WTC11 (cell line): Measurements from ENCODE around the gene ISL2. TPM values are rescaled to one million over a fixed set of nuclear protein-coding genes. Genes with fewer than 3 reads are reported as not detected.

Experiments used
- ATAC-seq: fragments of 200-7000 bp; cut with Tn5 transposase; 2 replicates; pipeline ENCODE4 v1.10.0; 2021; ENCODE audit warnings: mild to moderate bottlenecking, moderate library complexity
- CTCF ChIA-PET: fragments of 300-600 bp; sonication (Branson Sonifier 250); formaldehyde crosslinking; loops from one replicate; lab custom pipeline; 2021; ENCODE audit warnings: antibody characterized with exemption; lab: Charles Lee
- POLR2A ChIA-PET: fragments of 350-600 bp; sonication (Branson Sonifier 250); formaldehyde crosslinking; loops from one replicate; lab custom pipeline; 2021; ENCODE audit warnings: antibody characterized with exemption; lab: Charles Lee
- DNase-seq: peaks from one replicate; pipeline ENCODE4 v3.0.0; 2021; ENCODE audit warnings: low spot score
- H3K27ac Mint-ChIP-seq: 2 replicates; pipeline ENCODE4 v1.8.0; 2021; ENCODE audit warnings: mixed read lengths
- H3K27me3 Mint-ChIP-seq: 2 replicates; pipeline ENCODE4 v1.8.0; 2021; ENCODE audit warnings: low read depth, mild to moderate bottlenecking, moderate library complexity, mixed read lengths
- H3K36me3 Mint-ChIP-seq: 2 replicates; pipeline ENCODE4 v1.8.0; 2021; ENCODE audit warnings: mixed read lengths
- H3K4me1 Mint-ChIP-seq: 2 replicates; pipeline ENCODE4 v1.8.0; 2022; ENCODE audit warnings: mixed read lengths
- H3K4me3 Mint-ChIP-seq: 2 replicates; pipeline ENCODE4 v1.8.0; 2021; ENCODE audit warnings: mild to moderate bottlenecking, moderate library complexity, mixed read lengths
- H3K9me3 Mint-ChIP-seq: 2 replicates; pipeline ENCODE4 v1.8.0; 2021; ENCODE audit warnings: mixed read lengths
- ETV6 ChIP-seq: sonication (generic); formaldehyde crosslinking; IDR thresholded peaks from 2 replicates; pipeline ENCODE4 v1.8.1; 2022; ENCODE audit warnings: mild to moderate bottlenecking, missing genetic modification reagents
- FOXP1 ChIP-seq: sonication (generic); formaldehyde crosslinking; IDR thresholded peaks from 2 replicates; pipeline ENCODE4 v1.8.0; 2022; ENCODE audit warnings: missing genetic modification reagents, mild to moderate bottlenecking, moderate library complexity, borderline replicate concordance
- KAT7 ChIP-seq: sonication (generic); formaldehyde crosslinking; IDR thresholded peaks from 2 replicates; pipeline ENCODE4 v1.8.1; 2023; ENCODE audit warnings: missing genetic modification reagents, mild to moderate bottlenecking, borderline replicate concordance
- NFYB ChIP-seq: sonication (generic); formaldehyde crosslinking; conservative IDR thresholded peaks from 2 replicates; pipeline ENCODE4 v1.8.0; 2022; ENCODE audit warnings: low read depth, missing genetic modification reagents
- RORB ChIP-seq: fragments of 250-450 bp; sonication (Bioruptor Pico); IDR thresholded peaks from 2 replicates; pipeline ENCODE4 v1.9.0; 2021; ENCODE audit warnings: mild to moderate bottlenecking
- ZBTB21 ChIP-seq: sonication (generic); formaldehyde crosslinking; IDR thresholded peaks from 2 replicates; pipeline ENCODE4 v1.8.1; 2023; ENCODE audit warnings: mild to moderate bottlenecking, missing genetic modification reagents, borderline replicate concordance
- ZNF232 ChIP-seq: sonication (generic); formaldehyde crosslinking; IDR thresholded peaks from 2 replicates; pipeline ENCODE4 v1.8.0; 2022; ENCODE audit warnings: mild to moderate bottlenecking, missing genetic modification reagents
- ZNF317 ChIP-seq: sonication (generic); formaldehyde crosslinking; IDR thresholded peaks from 2 replicates; pipeline ENCODE4 v1.8.1; 2023; ENCODE audit warnings: low read depth, mild to moderate bottlenecking, moderate library complexity, missing genetic modification reagents, borderline replicate concordance
- total RNA-seq: library from RNA; stranded (reverse); gene quantifications from 3 replicates; pipeline ENCODE4 v1.2.3, GENCODE V29; 2021
- TF ChIP-seq, protein P1 (sequence below): sonication (generic); formaldehyde crosslinking; IDR thresholded peaks from 2 replicates; pipeline ENCODE4 v1.8.0; 2023; ENCODE audit warnings: missing genetic modification reagents, mild to moderate bottlenecking, borderline replicate concordance
- TF ChIP-seq, protein P2 (sequence below): sonication (generic); formaldehyde crosslinking; IDR thresholded peaks from 2 replicates; pipeline ENCODE4 v1.8.1; 2023; ENCODE audit warnings: mild to moderate bottlenecking, missing genetic modification reagents
- TF ChIP-seq, protein P3 (sequence below): fragments of 250-450 bp; sonication (Bioruptor Pico); IDR thresholded peaks from 2 replicates; pipeline ENCODE4 v1.9.0; 2021; ENCODE audit warnings: moderate library complexity, mild to moderate bottlenecking, inconsistent platforms, borderline replicate concordance
- TF ChIP-seq, protein P4 (sequence below): sonication (generic); formaldehyde crosslinking; IDR thresholded peaks from 2 replicates; pipeline ENCODE4 v1.8.1; 2023; ENCODE audit warnings: mild to moderate bottlenecking, missing genetic modification reagents
- TF ChIP-seq, protein P5 (sequence below): fragments of 250-450 bp; sonication (Bioruptor Pico); IDR thresholded peaks from 2 replicates; pipeline ENCODE4 v2.1.2; 2022; ENCODE audit warnings: mild to moderate bottlenecking, moderate library complexity
- TF ChIP-seq, protein P6 (sequence below): fragments of 250-450 bp; sonication (Bioruptor Pico); conservative IDR thresholded peaks from 2 replicates; pipeline ENCODE4 v1.9.0; 2021; ENCODE audit warnings: mild to moderate bottlenecking
- TF ChIP-seq, protein P7 (sequence below): sonication (generic); formaldehyde crosslinking; IDR thresholded peaks from 2 replicates; pipeline ENCODE4 v1.8.0; 2022; ENCODE audit warnings: mild to moderate bottlenecking, missing genetic modification reagents
- TF ChIP-seq, protein P8 (sequence below): sonication (generic); formaldehyde crosslinking; IDR thresholded peaks from 2 replicates; pipeline ENCODE4 v1.8.1; 2023; ENCODE audit warnings: mild to moderate bottlenecking, missing genetic modification reagents, moderate library complexity

The ISL2 gene
- total RNA-seq, 1 experiment from 2014 or later = 0.24 TPM

DNA sequence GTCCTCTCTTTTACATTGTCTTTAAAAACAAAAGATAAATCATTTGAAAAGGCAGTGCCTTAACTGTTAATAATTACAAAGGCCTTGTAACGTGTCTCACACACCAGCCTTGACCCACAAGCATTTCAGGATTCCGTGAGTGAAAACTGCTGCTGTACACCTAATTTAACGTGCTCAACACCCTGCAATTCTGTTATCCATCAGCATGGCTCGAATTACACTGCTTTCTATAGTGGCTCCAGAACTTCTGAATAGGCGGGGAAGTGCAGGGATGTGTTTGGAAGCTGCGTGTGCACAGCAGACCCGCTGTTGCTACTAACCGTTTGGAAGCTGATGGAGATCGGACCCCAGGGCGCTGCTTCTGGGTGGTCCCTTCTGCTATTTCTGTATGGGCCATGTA is 15.4 kb upstream of the ISL2 start:
- Mint-ChIP-seq H3K27ac (no peak overlapping the region), H3K9me3 (no peaks in the 10 kb centered on the region), H3K4me1 (no peaks in the 10 kb centered on the region), H3K27me3 (peaks cover 14% of the 10 kb centered on the region), H3K36me3 (no peaks in the 10 kb centered on the region), H3K4me3 (no peak overlapping the region)
- TF ChIP-seq, protein P1, sequence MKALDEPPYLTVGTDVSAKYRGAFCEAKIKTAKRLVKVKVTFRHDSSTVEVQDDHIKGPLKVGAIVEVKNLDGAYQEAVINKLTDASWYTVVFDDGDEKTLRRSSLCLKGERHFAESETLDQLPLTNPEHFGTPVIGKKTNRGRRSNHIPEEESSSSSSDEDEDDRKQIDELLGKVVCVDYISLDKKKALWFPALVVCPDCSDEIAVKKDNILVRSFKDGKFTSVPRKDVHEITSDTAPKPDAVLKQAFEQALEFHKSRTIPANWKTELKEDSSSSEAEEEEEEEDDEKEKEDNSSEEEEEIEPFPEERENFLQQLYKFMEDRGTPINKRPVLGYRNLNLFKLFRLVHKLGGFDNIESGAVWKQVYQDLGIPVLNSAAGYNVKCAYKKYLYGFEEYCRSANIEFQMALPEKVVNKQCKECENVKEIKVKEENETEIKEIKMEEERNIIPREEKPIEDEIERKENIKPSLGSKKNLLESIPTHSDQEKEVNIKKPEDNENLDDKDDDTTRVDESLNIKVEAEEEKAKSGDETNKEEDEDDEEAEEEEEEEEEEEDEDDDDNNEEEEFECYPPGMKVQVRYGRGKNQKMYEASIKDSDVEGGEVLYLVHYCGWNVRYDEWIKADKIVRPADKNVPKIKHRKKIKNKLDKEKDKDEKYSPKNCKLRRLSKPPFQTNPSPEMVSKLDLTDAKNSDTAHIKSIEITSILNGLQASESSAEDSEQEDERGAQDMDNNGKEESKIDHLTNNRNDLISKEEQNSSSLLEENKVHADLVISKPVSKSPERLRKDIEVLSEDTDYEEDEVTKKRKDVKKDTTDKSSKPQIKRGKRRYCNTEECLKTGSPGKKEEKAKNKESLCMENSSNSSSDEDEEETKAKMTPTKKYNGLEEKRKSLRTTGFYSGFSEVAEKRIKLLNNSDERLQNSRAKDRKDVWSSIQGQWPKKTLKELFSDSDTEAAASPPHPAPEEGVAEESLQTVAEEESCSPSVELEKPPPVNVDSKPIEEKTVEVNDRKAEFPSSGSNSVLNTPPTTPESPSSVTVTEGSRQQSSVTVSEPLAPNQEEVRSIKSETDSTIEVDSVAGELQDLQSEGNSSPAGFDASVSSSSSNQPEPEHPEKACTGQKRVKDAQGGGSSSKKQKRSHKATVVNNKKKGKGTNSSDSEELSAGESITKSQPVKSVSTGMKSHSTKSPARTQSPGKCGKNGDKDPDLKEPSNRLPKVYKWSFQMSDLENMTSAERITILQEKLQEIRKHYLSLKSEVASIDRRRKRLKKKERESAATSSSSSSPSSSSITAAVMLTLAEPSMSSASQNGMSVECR (CRISPR knock-in tag) = no peak
- TF ChIP-seq FOXP1 (CRISPR knock-in tag) (no peak), ZNF232 (CRISPR knock-in tag) (no peak), ZBTB21 (CRISPR knock-in tag) (no peak), RORB (CRISPR knock-in tag) (no peak), ETV6 (CRISPR knock-in tag) (no peak)
- TF ChIP-seq, protein P2, sequence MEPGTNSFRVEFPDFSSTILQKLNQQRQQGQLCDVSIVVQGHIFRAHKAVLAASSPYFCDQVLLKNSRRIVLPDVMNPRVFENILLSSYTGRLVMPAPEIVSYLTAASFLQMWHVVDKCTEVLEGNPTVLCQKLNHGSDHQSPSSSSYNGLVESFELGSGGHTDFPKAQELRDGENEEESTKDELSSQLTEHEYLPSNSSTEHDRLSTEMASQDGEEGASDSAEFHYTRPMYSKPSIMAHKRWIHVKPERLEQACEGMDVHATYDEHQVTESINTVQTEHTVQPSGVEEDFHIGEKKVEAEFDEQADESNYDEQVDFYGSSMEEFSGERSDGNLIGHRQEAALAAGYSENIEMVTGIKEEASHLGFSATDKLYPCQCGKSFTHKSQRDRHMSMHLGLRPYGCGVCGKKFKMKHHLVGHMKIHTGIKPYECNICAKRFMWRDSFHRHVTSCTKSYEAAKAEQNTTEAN (CRISPR knock-in tag) = no peak
- TF ChIP-seq, protein P3, sequence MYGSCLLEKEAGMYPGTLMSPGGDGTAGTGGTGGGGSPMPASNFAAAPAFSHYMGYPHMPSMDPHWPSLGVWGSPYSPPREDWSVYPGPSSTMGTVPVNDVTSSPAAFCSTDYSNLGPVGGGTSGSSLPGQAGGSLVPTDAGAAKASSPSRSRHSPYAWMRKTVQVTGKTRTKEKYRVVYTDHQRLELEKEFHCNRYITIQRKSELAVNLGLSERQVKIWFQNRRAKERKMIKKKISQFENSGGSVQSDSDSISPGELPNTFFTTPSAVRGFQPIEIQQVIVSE = no peak
- TF ChIP-seq, protein P4, sequence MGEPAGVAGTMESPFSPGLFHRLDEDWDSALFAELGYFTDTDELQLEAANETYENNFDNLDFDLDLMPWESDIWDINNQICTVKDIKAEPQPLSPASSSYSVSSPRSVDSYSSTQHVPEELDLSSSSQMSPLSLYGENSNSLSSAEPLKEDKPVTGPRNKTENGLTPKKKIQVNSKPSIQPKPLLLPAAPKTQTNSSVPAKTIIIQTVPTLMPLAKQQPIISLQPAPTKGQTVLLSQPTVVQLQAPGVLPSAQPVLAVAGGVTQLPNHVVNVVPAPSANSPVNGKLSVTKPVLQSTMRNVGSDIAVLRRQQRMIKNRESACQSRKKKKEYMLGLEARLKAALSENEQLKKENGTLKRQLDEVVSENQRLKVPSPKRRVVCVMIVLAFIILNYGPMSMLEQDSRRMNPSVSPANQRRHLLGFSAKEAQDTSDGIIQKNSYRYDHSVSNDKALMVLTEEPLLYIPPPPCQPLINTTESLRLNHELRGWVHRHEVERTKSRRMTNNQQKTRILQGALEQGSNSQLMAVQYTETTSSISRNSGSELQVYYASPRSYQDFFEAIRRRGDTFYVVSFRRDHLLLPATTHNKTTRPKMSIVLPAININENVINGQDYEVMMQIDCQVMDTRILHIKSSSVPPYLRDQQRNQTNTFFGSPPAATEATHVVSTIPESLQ (CRISPR knock-in tag) = no peak
- TF ChIP-seq, protein P5, sequence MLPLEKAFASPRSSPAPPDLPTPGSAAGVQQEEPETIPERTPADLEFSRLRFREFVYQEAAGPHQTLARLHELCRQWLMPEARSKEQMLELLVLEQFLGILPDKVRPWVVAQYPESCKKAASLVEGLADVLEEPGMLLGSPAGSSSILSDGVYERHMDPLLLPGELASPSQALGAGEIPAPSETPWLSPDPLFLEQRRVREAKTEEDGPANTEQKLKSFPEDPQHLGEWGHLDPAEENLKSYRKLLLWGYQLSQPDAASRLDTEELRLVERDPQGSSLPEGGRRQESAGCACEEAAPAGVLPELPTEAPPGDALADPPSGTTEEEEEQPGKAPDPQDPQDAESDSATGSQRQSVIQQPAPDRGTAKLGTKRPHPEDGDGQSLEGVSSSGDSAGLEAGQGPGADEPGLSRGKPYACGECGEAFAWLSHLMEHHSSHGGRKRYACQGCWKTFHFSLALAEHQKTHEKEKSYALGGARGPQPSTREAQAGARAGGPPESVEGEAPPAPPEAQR (CRISPR knock-in tag) = no peak
- DNase-seq (no peak), ATAC-seq (no peak)
- ChIA-PET POLR2A (no interaction called here), CTCF (interaction anchor here (1.1 kb wide), 1 partner anchor 9 kb away, joined by 4 read pairs; no protein-coding TSS in a partner anchor)

DNA sequence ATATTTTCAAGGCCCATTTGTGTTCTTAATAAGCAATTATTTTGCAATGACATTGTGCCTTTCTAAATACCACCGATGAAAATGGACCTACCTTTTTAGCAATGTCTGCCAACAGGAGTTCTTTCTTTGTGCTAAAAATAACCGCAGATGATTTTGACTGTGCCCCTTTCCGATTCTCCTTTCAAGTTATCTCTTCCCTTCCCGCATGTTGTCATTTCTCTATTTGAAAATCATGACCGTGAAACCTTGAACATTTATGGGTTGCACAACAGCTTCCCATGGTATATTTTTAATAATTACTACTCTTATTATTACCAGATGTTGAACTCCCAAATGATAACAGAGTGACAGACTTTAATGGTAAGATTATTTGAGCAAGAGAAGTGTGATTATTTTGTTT is 15.0 kb upstream of the ISL2 start:
- Mint-ChIP-seq H3K27me3 (peaks cover 14% of the 10 kb centered on the region), H3K36me3 (no peaks in the 10 kb centered on the region), H3K4me1 (no peaks in the 10 kb centered on the region), H3K9me3 (no peaks in the 10 kb centered on the region), H3K4me3 (no peak overlapping the region), H3K27ac (no peak overlapping the region)
- ChIA-PET CTCF (interaction anchor here (0.9 to 1.1 kb wide), 2 partner anchors 9 to 136 kb away, joined by 3 to 4 read pairs; no protein-coding TSS in a partner anchor), POLR2A (no interaction called here)
- ATAC-seq = no peak
- DNase-seq = no peak
- TF ChIP-seq, protein P6, sequence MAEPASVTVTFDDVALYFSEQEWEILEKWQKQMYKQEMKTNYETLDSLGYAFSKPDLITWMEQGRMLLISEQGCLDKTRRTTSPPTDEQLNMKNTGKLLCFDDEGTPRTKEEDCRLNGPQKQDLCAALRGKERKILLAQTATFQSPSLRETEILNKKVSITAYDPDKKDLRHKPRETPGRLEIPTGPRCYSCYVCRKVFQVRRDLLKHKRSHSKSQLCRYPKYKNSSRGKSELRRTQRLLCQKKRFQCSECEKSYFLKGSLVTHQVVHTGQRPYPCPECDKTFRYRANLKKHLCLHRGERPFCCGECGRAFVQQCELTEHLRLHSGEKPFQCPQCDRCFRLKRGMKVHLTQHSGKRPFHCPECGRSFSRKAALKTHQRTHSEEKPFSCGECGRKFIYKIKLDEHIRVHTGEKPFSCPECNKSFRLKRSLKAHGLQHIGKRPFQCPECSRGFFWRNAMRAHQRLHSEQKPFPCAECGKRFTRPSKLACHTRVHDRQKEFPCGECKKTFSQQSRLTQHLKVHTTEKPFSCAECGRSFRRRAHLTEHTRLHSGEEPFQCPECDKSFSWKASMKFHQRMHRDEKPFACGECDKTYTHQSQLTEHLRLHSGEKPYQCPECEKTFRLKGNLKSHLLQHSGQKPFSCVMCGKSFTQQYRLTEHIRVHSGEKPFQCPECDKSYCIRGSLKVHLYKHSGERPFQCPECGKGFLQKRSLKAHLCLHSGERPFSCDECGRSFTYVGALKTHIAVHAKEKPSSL = no peak
- TF ChIP-seq NFYB (CRISPR knock-in tag) (no peak), ZNF317 (CRISPR knock-in tag) (no peak), KAT7 (CRISPR knock-in tag) (no peak)
- TF ChIP-seq, protein P7, sequence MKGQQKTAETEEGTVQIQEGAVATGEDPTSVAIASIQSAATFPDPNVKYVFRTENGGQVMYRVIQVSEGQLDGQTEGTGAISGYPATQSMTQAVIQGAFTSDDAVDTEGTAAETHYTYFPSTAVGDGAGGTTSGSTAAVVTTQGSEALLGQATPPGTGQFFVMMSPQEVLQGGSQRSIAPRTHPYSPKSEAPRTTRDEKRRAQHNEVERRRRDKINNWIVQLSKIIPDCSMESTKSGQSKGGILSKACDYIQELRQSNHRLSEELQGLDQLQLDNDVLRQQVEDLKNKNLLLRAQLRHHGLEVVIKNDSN (CRISPR knock-in tag) = no peak
- TF ChIP-seq, protein P4 (CRISPR knock-in tag) = no peak
- TF ChIP-seq, protein P8, sequence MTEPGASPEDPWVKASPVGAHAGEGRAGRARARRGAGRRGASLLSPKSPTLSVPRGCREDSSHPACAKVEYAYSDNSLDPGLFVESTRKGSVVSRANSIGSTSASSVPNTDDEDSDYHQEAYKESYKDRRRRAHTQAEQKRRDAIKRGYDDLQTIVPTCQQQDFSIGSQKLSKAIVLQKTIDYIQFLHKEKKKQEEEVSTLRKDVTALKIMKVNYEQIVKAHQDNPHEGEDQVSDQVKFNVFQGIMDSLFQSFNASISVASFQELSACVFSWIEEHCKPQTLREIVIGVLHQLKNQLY (CRISPR knock-in tag) = no peak
